Ovary (tissue), 9 donors: ENCODE measurements around the gene INPP5A. TPM values are rescaled to one million over a fixed set of nuclear protein-coding genes. Genes with fewer than 3 reads are reported as not detected.
A peak's percentile ranks its signal among the peaks of the same experiment; 100 is the strongest.

Source experiments
- DNase-seq, 5 donors: peaks; one replicate each; pipeline ENCODE4 v3.0.0-alpha.2; 2019 to 2020
- H3K27ac ChIP-seq, 2 donors: fragments of 200-600 bp; one replicate each; pipeline versions ENCODE4 v1.5.1 to v1.8.0; 2019 to 2022
- H3K27me3 ChIP-seq: fragments of 200-600 bp; one replicate; pipeline ENCODE4 v1.8.0; 2022
- H3K36me3 ChIP-seq: fragments of 200-600 bp; sonication (generic); one replicate; pipeline ENCODE4 v1.5.1; 2019
- H3K4me1 ChIP-seq: one replicate; pipeline ENCODE4 v1.8.1; 2013; ENCODE audit warnings: mild to moderate bottlenecking, moderate library complexity; ENCODE audit not compliant: insufficient read depth
- H3K4me3 ChIP-seq: fragments of 200-600 bp; sonication (generic); one replicate; pipeline ENCODE4 v1.5.1; 2017
- H3K9me3 ChIP-seq, 2 donors: fragments of 200-600 bp in 1 of 2; sonication (generic) in 1 of 2; one replicate each; pipeline versions ENCODE4 v1.5.1 to v1.8.1; 2013 to 2019; ENCODE audit warnings: mild to moderate bottlenecking in 1 of 2, moderate library complexity in 1 of 2
- EP300 ChIP-seq: sonication (generic); formaldehyde crosslinking; IDR thresholded peaks from one replicate; pipeline ENCODE4 v1.6.1; 2017; ENCODE audit warnings: antibody characterized with exemption
- POLR2A ChIP-seq: fragments of 450-650 bp; IDR thresholded peaks from one replicate; pipeline ENCODE4 v1.6.1; 2017; ENCODE audit warnings: antibody characterized with exemption, mild to moderate bottlenecking, moderate library complexity
- WGBS, 3 donors: extraction: QIAGEN DNeasy Blood & Tissue Kit in 1 of 3; methylation state at CpG; one replicate each; pipeline versions ENCODE4 v1.1.5 to v1.1.7; 2013 to 2017; 5-methylcytosine and 5-hydroxymethylcytosine counted together
- intact Hi-C, 4 donors: fragments of 100-400 bp; cut with DNase I; formaldehyde crosslinking; loops; one replicate each; pipeline versions ENCODE4 v1.11.0 to v1.15.1; 2022 to 2023
- polyA plus RNA-seq, 2 donors: library from polyadenylated mRNA; stranded (reverse); fragments of 200-250 nt in 1 of 2; fragments of 350-450 nt in 1 of 2; fragmentation: Illumina TruSeq in 1 of 2; extraction: RNeasy Lipid Tissue Mini Kit (QIAGEN cat#74804) in 1 of 2; gene quantifications; one replicate each; pipeline ENCODE4 v1.2.3, GENCODE V29; 2013 to 2014
- total RNA-seq, 7 donors: library from RNA; depleted of rRNA in 2 of 7; stranded (reverse); fragments of >200 nt in 2 of 7; fragmentation: NEBNext Ultra II Directional in 3 of 7; extraction: Animal tissue kit (Norgen Biotek cat#: 25700) in 3 of 7; gene quantifications; one replicate each; pipeline versions ENCODE4 v1.1.0 to v1.2.4, GENCODE V29; 2016 to 2023
- TF ChIP-seq, protein P1 (sequence below), 3 donors: fragments of 450-650 bp in 2 of 3; fragments of 200-600 bp in 1 of 3; IDR thresholded peaks; one replicate each; pipeline versions ENCODE4 v1.5.1 to v1.8.0; 2016 to 2022; ENCODE audit warnings: antibody characterized with exemption in 3 of 3, mild to moderate bottlenecking in 1 of 3
- donor health status: DM: no; HTN: no; CAD: no; lungs with moderate emphysema.
- donor health status: DM: no; HTN: no; CAD: no.
- donor health status: Bipolar disorder and iron deficiency.
- donor health status: DM: yes; HTN: yes; CAD: no.
- donor health status: DM: no; HTN: no; CAD: no.
- donor health status: DM: yes; HTN: yes; CAD: no.

The INPP5A gene
- total and polyA plus RNA-seq, 9 donors = 19.8 to 41.2 (median 35.3) TPM

GRCh38 chr10:132650611-132651250 is 113.1 kb downstream of the INPP5A start:
- no peaks in the 10 kb centered on the region for H3K27me3 ChIP-seq
- TF ChIP-seq, protein P1, sequence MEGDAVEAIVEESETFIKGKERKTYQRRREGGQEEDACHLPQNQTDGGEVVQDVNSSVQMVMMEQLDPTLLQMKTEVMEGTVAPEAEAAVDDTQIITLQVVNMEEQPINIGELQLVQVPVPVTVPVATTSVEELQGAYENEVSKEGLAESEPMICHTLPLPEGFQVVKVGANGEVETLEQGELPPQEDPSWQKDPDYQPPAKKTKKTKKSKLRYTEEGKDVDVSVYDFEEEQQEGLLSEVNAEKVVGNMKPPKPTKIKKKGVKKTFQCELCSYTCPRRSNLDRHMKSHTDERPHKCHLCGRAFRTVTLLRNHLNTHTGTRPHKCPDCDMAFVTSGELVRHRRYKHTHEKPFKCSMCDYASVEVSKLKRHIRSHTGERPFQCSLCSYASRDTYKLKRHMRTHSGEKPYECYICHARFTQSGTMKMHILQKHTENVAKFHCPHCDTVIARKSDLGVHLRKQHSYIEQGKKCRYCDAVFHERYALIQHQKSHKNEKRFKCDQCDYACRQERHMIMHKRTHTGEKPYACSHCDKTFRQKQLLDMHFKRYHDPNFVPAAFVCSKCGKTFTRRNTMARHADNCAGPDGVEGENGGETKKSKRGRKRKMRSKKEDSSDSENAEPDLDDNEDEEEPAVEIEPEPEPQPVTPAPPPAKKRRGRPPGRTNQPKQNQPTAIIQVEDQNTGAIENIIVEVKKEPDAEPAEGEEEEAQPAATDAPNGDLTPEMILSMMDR (IDR thresholded peaks at IDR 0.05) = no peak
- H3K9me3 ChIP-seq = no peaks in the 10 kb centered on the region
- H3K4me3 ChIP-seq = no peak overlapping the region
- WGBS, 3 donors = 90 to 93% (median 90%) methylated on average over 20 of the region's 20 CpGs
- DNase-seq = peak in 2 of 5 donors; percentile 20 to 30
- H3K36me3 ChIP-seq = no peaks in the 10 kb centered on the region
- intact Hi-C loops = loop anchor here in 1 of 4 donors (10.0 kb wide), 1 partner anchor 474 kb away; no protein-coding TSS in a partner anchor
- H3K27ac ChIP-seq = no peak overlapping the region
- peaks cover 8% of the 10 kb centered on the region for H3K4me1 ChIP-seq

DNA sequence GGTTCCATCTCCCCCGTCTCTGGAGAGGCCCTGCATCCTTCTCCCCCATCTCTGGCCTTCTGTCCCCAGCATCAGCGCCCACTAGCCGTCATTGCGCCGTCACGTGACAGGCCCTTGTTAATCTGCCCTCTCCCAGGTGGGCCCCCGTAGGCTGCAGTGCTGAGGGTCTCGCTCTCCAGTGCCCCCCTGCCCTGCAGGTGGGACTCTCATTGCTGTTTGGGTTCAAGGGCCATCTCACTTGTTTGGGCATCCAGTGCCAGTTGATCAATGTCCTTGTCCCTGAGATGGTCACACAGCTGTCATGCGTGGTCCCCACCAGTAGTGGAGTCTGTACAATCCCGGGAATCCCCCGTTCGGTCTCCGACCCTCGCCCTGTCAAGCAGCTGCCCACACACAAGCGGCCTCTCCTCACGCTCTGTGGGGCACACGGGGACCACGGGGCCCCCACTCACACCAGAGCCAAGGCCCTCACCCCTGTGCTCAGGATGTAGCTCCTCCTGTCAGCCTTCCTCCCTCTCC is 114.0 kb downstream of the INPP5A start:
- H3K27ac ChIP-seq = no peak overlapping the region
- TF ChIP-seq POLR2A (no peak), EP300 (no peak)
- TF ChIP-seq, protein P1 (IDR thresholded peaks at IDR 0.05) = no peak
- WGBS, 3 donors = 88 to 94% (median 93%) methylated on average over 18 of the region's 18 CpGs
- intact Hi-C loops = loop anchor here in 1 of 4 donors (10.0 kb wide), 1 partner anchor 473 kb away; no protein-coding TSS in a partner anchor
- peak in 3 of 5 donors; percentile 21 to 31 (median 21) for DNase-seq
- H3K4me3 ChIP-seq = no peak overlapping the region
- H3K9me3 ChIP-seq = no peaks in the 10 kb centered on the region
- no peaks in the 10 kb centered on the region for H3K27me3 ChIP-seq
- H3K36me3 ChIP-seq = no peaks in the 10 kb centered on the region
- H3K4me1 ChIP-seq = peaks cover 8% of the 10 kb centered on the region

- WGBS, 3 donors = 89 to 92% (median 90%) methylated on average over 15 of the region's 15 CpGs
- no peak overlapping the region for H3K27ac ChIP-seq
- TF ChIP-seq EP300 (no peak), POLR2A (no peak)
- TF ChIP-seq, protein P1 (IDR thresholded peaks at IDR 0.05) = no peak
- peak in 1 of 5 donors; percentile 8 for DNase-seq
- no peaks in the 10 kb centered on the region for H3K36me3 ChIP-seq
- H3K27me3 ChIP-seq = no peaks in the 10 kb centered on the region
- peaks cover 8% of the 10 kb centered on the region for H3K4me1 ChIP-seq
- intact Hi-C loops = loop anchor here in 1 of 4 donors (10.0 kb wide), 1 partner anchor 472 kb away; no protein-coding TSS in a partner anchor
- no peak overlapping the region for H3K4me3 ChIP-seq
- no peaks in the 10 kb centered on the region for H3K9me3 ChIP-seq
Observed at GRCh38 chr10:132652446-132652845, 114.9 kb downstream of the INPP5A start.

DNA sequence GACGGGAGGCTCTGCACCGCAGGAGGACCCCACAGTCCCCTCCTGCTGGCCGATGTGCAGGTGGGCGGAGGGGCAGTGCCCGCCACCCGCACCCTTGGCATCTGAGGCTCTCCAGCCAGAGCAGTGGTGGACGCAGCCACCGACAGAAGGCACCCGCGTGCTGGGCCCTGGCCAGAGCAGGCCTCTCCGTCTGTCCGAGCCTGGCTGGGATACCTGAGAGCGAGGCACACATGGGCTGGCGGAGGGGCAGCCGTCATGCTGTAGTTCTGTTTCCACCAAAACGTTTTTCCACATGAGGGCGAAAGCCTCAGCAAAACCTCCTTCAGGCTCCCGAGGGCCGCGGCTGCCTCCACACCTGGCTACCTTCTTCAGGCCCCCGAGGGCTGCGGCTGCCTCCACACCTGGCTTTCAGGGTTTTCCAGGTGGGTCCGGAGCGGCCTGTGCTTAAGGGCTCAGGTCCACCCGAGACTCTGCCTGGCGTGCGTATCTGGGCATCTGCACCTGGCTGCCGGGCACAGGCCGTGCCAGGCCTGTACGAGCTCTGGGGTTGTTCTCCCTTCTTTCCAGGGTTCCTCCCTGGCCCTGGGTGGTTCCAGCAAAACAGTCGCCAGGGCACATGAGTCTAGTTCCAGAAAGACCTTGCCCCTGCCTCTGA is 115.5 kb downstream of the INPP5A start:
- peaks cover 7% of the 10 kb centered on the region for H3K4me1 ChIP-seq
- H3K27ac ChIP-seq = no peak overlapping the region
- 91 to 93% (median 92%) methylated on average over 31 of the region's 31 CpGs for WGBS, 3 donors
- DNase-seq = peak in 3 of 5 donors; percentile 21 to 32 (median 26)
- no peaks in the 10 kb centered on the region for H3K36me3 ChIP-seq
- H3K9me3 ChIP-seq = no peaks in the 10 kb centered on the region
- H3K4me3 ChIP-seq = no peak overlapping the region
- intact Hi-C loops = loop anchor here in 1 of 4 donors (10.0 kb wide), 1 partner anchor 472 kb away; no protein-coding TSS in a partner anchor
- TF ChIP-seq POLR2A (no peak), EP300 (no peak)
- TF ChIP-seq, protein P1 (IDR thresholded peaks at IDR 0.05) = no peak
- H3K27me3 ChIP-seq = no peaks in the 10 kb centered on the region
